Measurements from ENCODE around the gene TNFRSF9.

- TF ChIP-seq POLR2AphosphoS5 (IDR thresholded peaks at IDR 0.05): no peak
- no peak for TF ChIP-seq POLR2A (IDR thresholded peaks at IDR 0.05; ENCODE audit: low read depth)
- no peak for TF ChIP-seq CTCF (IDR thresholded peaks at IDR 0.05)
- TF ChIP-seq EP300 (IDR thresholded peaks at IDR 0.05): no peak
Observed at GRCh38 chr1:7888248-7889081, 52.2 kb downstream of the TNFRSF9 start.
